ENCODE results near the gene RAB15.

Gene RAB15

GRCh38 chr14:64971943-64972791, at the start of gene RAB15:
Gene RAB15, minus strand, starts transcription at chr14:64972336. Its CDS starts 260 bp downstream, at chr14:64972076.
- no peak for DNase-seq

- DNase-seq, result no peak
These were observed 47.9 kb upstream of the RAB15 start for GRCh38 chr14:65019944-65020566.

- no peak for DNase-seq
These were observed 44.3 kb upstream of the RAB15 start for GRCh38 chr14:65016471-65016870.

GRCh38 chr14:65015391-65015790, 43.3 kb upstream of the RAB15 start:
- DNase-seq, result no peak

GRCh38 chr14:65012353-65012752, 40.2 kb upstream of the RAB15 start:
- DNase-seq, result no peak

- no peak for DNase-seq
These were observed 39.4 kb upstream of the RAB15 start for GRCh38 chr14:65011538-65011937.

GRCh38 chr14:65010211-65010931, 38.2 kb upstream of the RAB15 start:
- no peak for DNase-seq

GRCh38 chr14:65007202-65007601, 35.1 kb upstream of the RAB15 start:
- no peak for DNase-seq

GRCh38 chr14:65006261-65006721, 34.2 kb upstream of the RAB15 start:
- no peak for DNase-seq

- DNase-seq, result no peak
These were observed 31.3 kb upstream of the RAB15 start for GRCh38 chr14:65003394-65003793.

GRCh38 chr14:65002586-65003210, 30.6 kb upstream of the RAB15 start:
- no peak for DNase-seq

GRCh38 chr14:65001723-65002122, 29.6 kb upstream of the RAB15 start:
- DNase-seq, result no peak

GRCh38 chr14:65000898-65001591, 28.9 kb upstream of the RAB15 start:
- no peak for DNase-seq

GRCh38 chr14:64998455-64998931, 26.4 kb upstream of the RAB15 start:
- no peak for DNase-seq

- DNase-seq, result no peak
These were observed 25.1 kb upstream of the RAB15 start for GRCh38 chr14:64997108-64997794.

GRCh38 chr14:64995291-64995690, 23.2 kb upstream of the RAB15 start:
- no peak for DNase-seq

GRCh38 chr14:64994540-64994939, 22.4 kb upstream of the RAB15 start:
- DNase-seq, result no peak

GRCh38 chr14:64993266-64993930, 21.3 kb upstream of the RAB15 start:
- DNase-seq, result no peak

- no peak for DNase-seq
These were observed 20.3 kb upstream of the RAB15 start for GRCh38 chr14:64992328-64992885.

GRCh38 chr14:64990939-64991338, 18.8 kb upstream of the RAB15 start:
- DNase-seq, result no peak

GRCh38 chr14:64990296-64990695, 18.2 kb upstream of the RAB15 start:
- DNase-seq, result no peak
